GM12878 (cell line): ENCODE data around the gene CTNNA1. TPM values are rescaled to one million over a fixed set of nuclear protein-coding genes. Genes with fewer than 3 reads are reported as not detected.
A peak's percentile ranks its signal among the peaks of the same experiment; 100 is the strongest.

Source experiments
- ATAC-seq: fragments of 200-7000 bp; cut with Tn5 transposase; 3 replicates; pipeline ENCODE4 v1.9.1; 2020; ENCODE audit warnings: mild to moderate bottlenecking, moderate library complexity
- BruUV-seq: library from RNA; stranded (reverse); fragments of 400-500 nt; replicated peaks from 2 replicates; lab custom pipeline; 2021; lab: Mats Ljungman, UMichigan
- CTCF ChIA-PET: fragments of 300-600 bp; sonication (Branson Sonifier 250); formaldehyde crosslinking; extraction: SDS; loops from one replicate; lab custom pipeline; 2021; ENCODE audit warnings: inconsistent platforms; lab: Yijun Ruan, JAX
- POLR2A ChIA-PET: fragments of 350-600 bp; formaldehyde crosslinking; extraction: SDS; loops from one replicate; lab custom pipeline; 2021; ENCODE audit warnings: inconsistent platforms; lab: Charles Lee
- RAD21 ChIA-PET: fragments of 300-600 bp; sonication (Branson Sonifier 250); formaldehyde crosslinking; loops from one replicate; lab custom pipeline; 2023; ENCODE audit warnings: antibody characterized with exemption; ENCODE audit not compliant: unreplicated experiment; lab: Charles Lee
- SMC1A ChIA-PET: fragments of 300-600 bp; sonication (Branson Sonifier 250); formaldehyde crosslinking; loops from one replicate; lab custom pipeline; 2023; ENCODE audit not compliant: unreplicated experiment, uncharacterized antibody; lab: Charles Lee
- DNase-seq: peaks from one replicate; pipeline ENCODE4 v3.0.0-alpha.2; 2011; ENCODE audit warnings: low read depth, low spot score
- FAIRE-seq: peaks from 3 replicates; lab custom pipeline; 2011; peaks lifted over from hg19 to GRCh38; lab: Jason Lieb, UNC
- H2AFZ ChIP-seq: 2 replicates; pipeline ENCODE4 v1.6.0; 2011; ENCODE audit warnings: low read depth, low read length, control low read depth; ENCODE audit not compliant: control insufficient read depth
- H3K27ac ChIP-seq: 2 replicates; pipeline ENCODE4 v1.5.1; 2011; ENCODE audit warnings: control low read depth; ENCODE audit not compliant: control insufficient read depth, insufficient read depth
- H3K27me3 ChIP-seq, 2 experiments: replicated peaks in 1 of 2; 2 replicates each; pipeline versions ENCODE4 v1.6.0 to v1.6.1; 2011; ENCODE audit warnings: low read length in 1 of 2; ENCODE audit not compliant: control insufficient read depth in 2 of 2, insufficient read depth in 2 of 2
- H3K36me3 ChIP-seq, 2 experiments: 2 replicates each; pipeline ENCODE4 v1.5.1; 2011; ENCODE audit warnings: low read length in 1 of 2; ENCODE audit not compliant: control insufficient read depth in 2 of 2, insufficient read depth in 2 of 2
- H3K4me1 ChIP-seq: 2 replicates; pipeline ENCODE4 v1.6.1; 2011; ENCODE audit warnings: mild to moderate bottlenecking, low read length, moderate library complexity, mixed read lengths; ENCODE audit not compliant: control insufficient read depth, insufficient read depth
- H3K4me2 ChIP-seq: 2 replicates; pipeline ENCODE4 v1.6.0; 2011; ENCODE audit warnings: control low read depth; ENCODE audit not compliant: control insufficient read depth, insufficient read depth
- H3K4me3 ChIP-seq: fragments of 200-600 bp; sonication (generic); 2 replicates; pipeline ENCODE4 v1.5.1; 2016
- H3K79me2 ChIP-seq: 2 replicates; pipeline ENCODE4 v1.6.0; 2011; ENCODE audit warnings: low read length; ENCODE audit not compliant: control insufficient read depth, insufficient read depth
- H3K9ac ChIP-seq: 2 replicates; pipeline ENCODE4 v1.8.0; 2011; ENCODE audit warnings: low read length, control low read depth, mixed read lengths; ENCODE audit not compliant: control insufficient read depth, insufficient read depth
- H3K9me3 ChIP-seq: replicated peaks from 3 replicates; pipeline ENCODE4 v1.5.1; 2011; ENCODE audit warnings: mild to moderate bottlenecking, low read length; ENCODE audit not compliant: control insufficient read depth, insufficient read depth
- H4K20me1 ChIP-seq: 2 replicates; pipeline ENCODE4 v1.6.0; 2011; ENCODE audit not compliant: control insufficient read depth, insufficient read depth
- CREM ChIP-seq: IDR thresholded peaks from 2 replicates; pipeline ENCODE4 v1.6.1; 2014; ENCODE audit warnings: antibody characterized with exemption, low read depth
- GABPA ChIP-seq: IDR thresholded peaks from 2 replicates; pipeline ENCODE4 v1.6.1; 2014; ENCODE audit warnings: antibody characterized with exemption, low read depth, mild to moderate bottlenecking, inconsistent platforms
- RAD51 ChIP-seq: fragments of 450-650 bp; IDR thresholded peaks from 2 replicates; pipeline ENCODE4 v1.6.1; 2016; ENCODE audit warnings: moderate library complexity, mild to moderate bottlenecking, inconsistent platforms
- RBBP5 ChIP-seq: fragments of 200-600 bp; sonication (generic); conservative IDR thresholded peaks from 2 replicates; pipeline ENCODE4 v1.6.1; 2016
- SMAD1 ChIP-seq: fragments of 450-650 bp; IDR thresholded peaks from 2 replicates; pipeline ENCODE4 v1.6.1; 2018; ENCODE audit warnings: mild to moderate bottlenecking, low read depth; ENCODE audit not compliant: partially characterized antibody
- WGBS: methylation state at CpG from one replicate; pipeline ENCODE4 v1.1.6; 2016; ENCODE audit warnings: low lambda C conversion rate; ENCODE audit not compliant: insufficient replicate concordance, insufficient coverage; ENCODE audit errors: missing lambda C conversion rate; 5-methylcytosine and 5-hydroxymethylcytosine counted together
- in situ Hi-C: fragments of 300-500 bp; cut with MboI; formaldehyde crosslinking; loops from 9 replicates; pipeline ENCODE4 v1.14.3; 2018; ENCODE audit warnings: mixed read lengths
- intact Hi-C: fragments of 100-400 bp; cut with micrococcal nuclease; formaldehyde crosslinking; loops from one replicate; pipeline ENCODE4 v1.14.2; 2022; ENCODE audit not compliant: unreplicated experiment
- polyA plus RNA-seq, 11 experiments: library from polyadenylated mRNA; depleted of rRNA in 4 of 11; unstranded in 6 of 11; stranded (reverse) in 5 of 11; fragments of >200 nt; fragmentation: Nextera tagmentation in 4 of 11; fragmentation: Illumina TruSeq in 1 of 11; extraction: Ambion mirVana in 4 of 11; extraction: Trizol in 1 of 11; gene quantifications; 1 replicate in 1 of 11; 2 replicates in 10 of 11; pipeline versions ENCODE4 v1.2.1 to v1.2.3, GENCODE V29; 2011 to 2016; ENCODE audit warnings: inconsistent platforms in 2 of 11, missing spikeins in 2 of 11, low read depth in 1 of 11
- total RNA-seq, 4 experiments: library from RNA; depleted of rRNA in 3 of 4; stranded (reverse); fragments of >200 nt in 3 of 4; fragmentation: Illumina TruSeq in 1 of 4; extraction: Trizol in 1 of 4; gene quantifications; 2 replicates each; pipeline versions ENCODE4 v1.2.1 to v1.2.3, GENCODE V29; 2013 to 2021
- TF ChIP-seq, protein P1 (sequence below): fragments of 450-650 bp; IDR thresholded peaks from 2 replicates; pipeline ENCODE4 v1.6.1; 2016; ENCODE audit warnings: mild to moderate bottlenecking, moderate library complexity, borderline replicate concordance
- TF ChIP-seq, protein P2 (sequence below): fragments of 450-650 bp; IDR thresholded peaks from 2 replicates; pipeline ENCODE4 v1.6.1; 2017; ENCODE audit warnings: antibody characterized with exemption, mild to moderate bottlenecking, moderate library complexity
- TF ChIP-seq, protein P3 (sequence below): fragments of 450-650 bp; IDR thresholded peaks from 2 replicates; pipeline ENCODE4 v1.6.1; 2017; ENCODE audit warnings: low read depth, mild to moderate bottlenecking, moderate library complexity

The CTNNA1 gene
- total and polyA plus RNA-seq, 10 of the 15 experiments (the other 5 are each of a cell fraction or from before 2014, with no cell fraction given), result 32.6 to 104 (median 57.7) TPM

DNA sequence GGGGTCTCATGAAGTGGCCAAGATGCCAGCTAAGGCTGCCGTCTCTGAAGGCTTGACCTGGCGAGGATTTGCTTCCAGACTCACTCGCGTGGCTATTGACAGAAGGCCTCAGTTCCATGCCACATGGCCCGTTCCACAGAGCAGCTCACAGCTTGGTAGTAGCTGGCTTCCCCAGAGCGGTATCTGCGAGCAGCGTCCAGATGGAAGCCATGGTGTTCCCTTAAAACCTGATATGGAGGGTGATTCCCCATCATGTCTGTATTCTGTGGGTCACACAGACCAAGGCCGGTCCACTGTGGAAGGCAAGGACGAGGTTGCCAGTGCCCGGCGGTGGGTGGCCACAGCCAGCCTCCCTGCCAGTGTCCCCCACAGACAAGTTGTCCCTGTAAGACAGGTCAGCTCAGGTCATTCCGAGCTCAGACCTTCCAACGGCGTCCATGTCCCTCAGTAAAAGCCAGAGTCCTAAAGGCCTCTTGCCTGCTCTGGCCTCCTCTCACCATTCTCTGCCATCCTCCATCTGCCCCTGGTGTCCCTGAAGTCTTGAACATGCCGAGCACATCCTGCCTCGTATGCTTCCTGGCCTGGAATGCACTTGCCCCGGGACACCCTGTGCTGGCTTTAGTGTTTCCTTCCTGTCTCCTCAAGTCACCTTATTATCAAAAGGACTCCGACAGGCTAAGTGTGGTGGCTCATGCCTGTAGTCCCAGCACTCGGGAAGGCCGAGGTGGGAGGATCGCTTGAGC is 183.2 kb downstream of the CTNNA1 start:
- ChIA-PET SMC1A (no interaction called here), CTCF (no interaction called here), POLR2A (no interaction called here), RAD21 (no interaction called here)
- in situ Hi-C loops, result no loop called here
- H3K27me3 ChIP-seq, result no peaks in the 10 kb centered on the region
- WGBS, result 96% methylated on average over 22 of the region's 22 CpGs
- no TSS peak for BruUV-seq
- ATAC-seq (no peak), DNase-seq (no peak), FAIRE-seq (no peak)
- H3K4me3 ChIP-seq, result no peak overlapping the region
- intact Hi-C loops, result no loop called here
- H3K4me1 ChIP-seq, result no peaks in the 10 kb centered on the region
- TF ChIP-seq RAD51 (no peak), GABPA (no peak)
- H4K20me1 ChIP-seq, result no peaks in the 10 kb centered on the region
- H3K9me3 ChIP-seq, result no peaks in the 10 kb centered on the region
- H3K27ac ChIP-seq, result no peak overlapping the region
- H3K79me2 ChIP-seq, result no peaks in the 10 kb centered on the region
- H2AFZ ChIP-seq, result no peak overlapping the region
- no peak overlapping the region for H3K4me2 ChIP-seq
- peaks cover 12 to 24% of the 10 kb centered on the region in 2 experiments for H3K36me3 ChIP-seq
- H3K9ac ChIP-seq, result no peak overlapping the region

DNA sequence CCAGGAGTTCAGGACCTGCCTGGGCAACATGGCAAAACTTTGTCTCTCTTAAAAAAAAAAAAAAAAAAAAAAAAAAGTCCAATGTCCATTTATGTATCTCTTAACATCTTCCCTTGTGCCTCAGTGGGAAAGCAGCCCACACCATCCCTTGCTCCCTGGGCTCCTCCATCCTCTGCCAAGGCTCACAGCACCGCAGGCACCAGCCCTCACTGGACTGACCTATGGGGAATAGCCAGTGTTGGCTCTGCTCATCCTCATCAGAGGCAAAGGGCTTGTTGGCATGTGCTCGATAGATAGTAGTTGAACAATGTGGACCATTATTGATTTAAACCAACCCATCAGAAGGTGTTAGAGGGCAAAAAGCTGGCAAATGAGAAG is 183.7 kb downstream of the CTNNA1 start:
- Histone ChIP-seq H3K27ac (no peak overlapping the region), H3K27me3 (no peaks in the 10 kb centered on the region), H4K20me1 (no peaks in the 10 kb centered on the region), H3K4me3 (no peak overlapping the region), H2AFZ (no peak overlapping the region), H3K9me3 (no peaks in the 10 kb centered on the region), H3K4me1 (no peaks in the 10 kb centered on the region), H3K79me2 (no peaks in the 10 kb centered on the region), H3K36me3 (peaks cover 10 to 19% of the 10 kb centered on the region in 2 experiments), H3K4me2 (no peak overlapping the region), H3K9ac (no peak overlapping the region)
- ATAC-seq (peak; percentile 26; the same call in 2 of the 3 replicates), FAIRE-seq (no peak), DNase-seq (no peak)
- RAD21 ChIA-PET, result no interaction called here
- POLR2A ChIA-PET, result no interaction called here
- intact Hi-C loops (no loop called here), in situ Hi-C loops (no loop called here)
- no TSS peak for BruUV-seq
- CTCF ChIA-PET, result no interaction called here
- SMC1A ChIA-PET, result no interaction called here
- WGBS, result 69% methylated on average over 2 of the region's 2 CpGs
- TF ChIP-seq SMAD1 (no peak), RBBP5 (no peak), CREM (no peak)
- TF ChIP-seq, protein P1, sequence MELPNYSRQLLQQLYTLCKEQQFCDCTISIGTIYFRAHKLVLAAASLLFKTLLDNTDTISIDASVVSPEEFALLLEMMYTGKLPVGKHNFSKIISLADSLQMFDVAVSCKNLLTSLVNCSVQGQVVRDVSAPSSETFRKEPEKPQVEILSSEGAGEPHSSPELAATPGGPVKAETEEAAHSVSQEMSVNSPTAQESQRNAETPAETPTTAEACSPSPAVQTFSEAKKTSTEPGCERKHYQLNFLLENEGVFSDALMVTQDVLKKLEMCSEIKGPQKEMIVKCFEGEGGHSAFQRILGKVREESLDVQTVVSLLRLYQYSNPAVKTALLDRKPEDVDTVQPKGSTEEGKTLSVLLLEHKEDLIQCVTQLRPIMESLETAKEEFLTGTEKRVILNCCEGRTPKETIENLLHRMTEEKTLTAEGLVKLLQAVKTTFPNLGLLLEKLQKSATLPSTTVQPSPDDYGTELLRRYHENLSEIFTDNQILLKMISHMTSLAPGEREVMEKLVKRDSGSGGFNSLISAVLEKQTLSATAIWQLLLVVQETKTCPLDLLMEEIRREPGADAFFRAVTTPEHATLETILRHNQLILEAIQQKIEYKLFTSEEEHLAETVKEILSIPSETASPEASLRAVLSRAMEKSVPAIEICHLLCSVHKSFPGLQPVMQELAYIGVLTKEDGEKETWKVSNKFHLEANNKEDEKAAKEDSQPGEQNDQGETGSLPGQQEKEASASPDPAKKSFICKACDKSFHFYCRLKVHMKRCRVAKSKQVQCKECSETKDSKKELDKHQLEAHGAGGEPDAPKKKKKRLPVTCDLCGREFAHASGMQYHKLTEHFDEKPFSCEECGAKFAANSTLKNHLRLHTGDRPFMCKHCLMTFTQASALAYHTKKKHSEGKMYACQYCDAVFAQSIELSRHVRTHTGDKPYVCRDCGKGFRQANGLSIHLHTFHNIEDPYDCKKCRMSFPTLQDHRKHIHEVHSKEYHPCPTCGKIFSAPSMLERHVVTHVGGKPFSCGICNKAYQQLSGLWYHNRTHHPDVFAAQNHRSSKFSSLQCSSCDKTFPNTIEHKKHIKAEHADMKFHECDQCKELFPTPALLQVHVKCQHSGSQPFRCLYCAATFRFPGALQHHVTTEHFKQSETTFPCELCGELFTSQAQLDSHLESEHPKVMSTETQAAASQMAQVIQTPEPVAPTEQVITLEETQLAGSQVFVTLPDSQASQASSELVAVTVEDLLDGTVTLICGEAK, result no peak
- TF ChIP-seq, protein P2, sequence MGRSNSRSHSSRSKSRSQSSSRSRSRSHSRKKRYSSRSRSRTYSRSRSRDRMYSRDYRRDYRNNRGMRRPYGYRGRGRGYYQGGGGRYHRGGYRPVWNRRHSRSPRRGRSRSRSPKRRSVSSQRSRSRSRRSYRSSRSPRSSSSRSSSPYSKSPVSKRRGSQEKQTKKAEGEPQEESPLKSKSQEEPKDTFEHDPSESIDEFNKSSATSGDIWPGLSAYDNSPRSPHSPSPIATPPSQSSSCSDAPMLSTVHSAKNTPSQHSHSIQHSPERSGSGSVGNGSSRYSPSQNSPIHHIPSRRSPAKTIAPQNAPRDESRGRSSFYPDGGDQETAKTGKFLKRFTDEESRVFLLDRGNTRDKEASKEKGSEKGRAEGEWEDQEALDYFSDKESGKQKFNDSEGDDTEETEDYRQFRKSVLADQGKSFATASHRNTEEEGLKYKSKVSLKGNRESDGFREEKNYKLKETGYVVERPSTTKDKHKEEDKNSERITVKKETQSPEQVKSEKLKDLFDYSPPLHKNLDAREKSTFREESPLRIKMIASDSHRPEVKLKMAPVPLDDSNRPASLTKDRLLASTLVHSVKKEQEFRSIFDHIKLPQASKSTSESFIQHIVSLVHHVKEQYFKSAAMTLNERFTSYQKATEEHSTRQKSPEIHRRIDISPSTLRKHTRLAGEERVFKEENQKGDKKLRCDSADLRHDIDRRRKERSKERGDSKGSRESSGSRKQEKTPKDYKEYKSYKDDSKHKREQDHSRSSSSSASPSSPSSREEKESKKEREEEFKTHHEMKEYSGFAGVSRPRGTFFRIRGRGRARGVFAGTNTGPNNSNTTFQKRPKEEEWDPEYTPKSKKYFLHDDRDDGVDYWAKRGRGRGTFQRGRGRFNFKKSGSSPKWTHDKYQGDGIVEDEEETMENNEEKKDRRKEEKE, result no peak
- TF ChIP-seq, protein P3, sequence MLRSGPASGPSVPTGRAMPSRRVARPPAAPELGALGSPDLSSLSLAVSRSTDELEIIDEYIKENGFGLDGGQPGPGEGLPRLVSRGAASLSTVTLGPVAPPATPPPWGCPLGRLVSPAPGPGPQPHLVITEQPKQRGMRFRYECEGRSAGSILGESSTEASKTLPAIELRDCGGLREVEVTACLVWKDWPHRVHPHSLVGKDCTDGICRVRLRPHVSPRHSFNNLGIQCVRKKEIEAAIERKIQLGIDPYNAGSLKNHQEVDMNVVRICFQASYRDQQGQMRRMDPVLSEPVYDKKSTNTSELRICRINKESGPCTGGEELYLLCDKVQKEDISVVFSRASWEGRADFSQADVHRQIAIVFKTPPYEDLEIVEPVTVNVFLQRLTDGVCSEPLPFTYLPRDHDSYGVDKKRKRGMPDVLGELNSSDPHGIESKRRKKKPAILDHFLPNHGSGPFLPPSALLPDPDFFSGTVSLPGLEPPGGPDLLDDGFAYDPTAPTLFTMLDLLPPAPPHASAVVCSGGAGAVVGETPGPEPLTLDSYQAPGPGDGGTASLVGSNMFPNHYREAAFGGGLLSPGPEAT, result no peak
